ENCODE results near the gene FHIT.

The FHIT gene

GRCh38 chr3:60399861-60400845, 851.1 kb downstream of the FHIT start:
- FAIRE-seq (no peak), DNase-seq (ENCODE audit: insufficient read length) (no peak)
- TF ChIP-seq POLR2AphosphoS5 (IDR thresholded peaks at IDR 0.05; ENCODE audit: low read depth, low read length) (no peak), TAF1 (IDR thresholded peaks at IDR 0.05; ENCODE audit: borderline replicate concordance, low read depth, low read length) (no peak), POLR2A (IDR thresholded peaks at IDR 0.05; ENCODE audit: low read depth, low read length) (no peak)

DNA sequence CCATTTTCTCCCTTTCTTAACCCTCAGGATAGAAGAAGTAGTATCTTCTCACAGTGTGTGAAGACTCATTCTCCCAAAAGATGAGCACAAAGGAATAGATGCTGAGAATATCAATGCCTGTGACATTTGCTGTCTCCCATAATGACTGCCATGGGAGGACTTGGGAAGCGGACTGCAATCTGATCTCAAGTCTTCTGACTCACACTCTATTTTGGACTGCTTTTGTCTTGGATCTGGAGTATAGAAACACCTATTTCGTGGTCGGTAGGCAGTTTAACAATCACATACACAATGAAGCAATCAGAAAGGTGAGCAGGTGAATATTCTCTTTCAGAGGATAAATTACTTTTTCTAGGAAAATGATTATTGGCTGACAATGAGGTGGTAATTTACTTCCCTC, 852.0 kb downstream of the FHIT start:
- TF ChIP-seq POLR2AphosphoS5 (IDR thresholded peaks at IDR 0.05; ENCODE audit: low read depth, low read length) (no peak), TAF1 (IDR thresholded peaks at IDR 0.05; ENCODE audit: borderline replicate concordance, low read depth, low read length) (no peak), POLR2A (IDR thresholded peaks at IDR 0.05; ENCODE audit: low read depth, low read length) (no peak)
- DNase-seq (ENCODE audit: insufficient read length) (no peak), FAIRE-seq (no peak)

DNA sequence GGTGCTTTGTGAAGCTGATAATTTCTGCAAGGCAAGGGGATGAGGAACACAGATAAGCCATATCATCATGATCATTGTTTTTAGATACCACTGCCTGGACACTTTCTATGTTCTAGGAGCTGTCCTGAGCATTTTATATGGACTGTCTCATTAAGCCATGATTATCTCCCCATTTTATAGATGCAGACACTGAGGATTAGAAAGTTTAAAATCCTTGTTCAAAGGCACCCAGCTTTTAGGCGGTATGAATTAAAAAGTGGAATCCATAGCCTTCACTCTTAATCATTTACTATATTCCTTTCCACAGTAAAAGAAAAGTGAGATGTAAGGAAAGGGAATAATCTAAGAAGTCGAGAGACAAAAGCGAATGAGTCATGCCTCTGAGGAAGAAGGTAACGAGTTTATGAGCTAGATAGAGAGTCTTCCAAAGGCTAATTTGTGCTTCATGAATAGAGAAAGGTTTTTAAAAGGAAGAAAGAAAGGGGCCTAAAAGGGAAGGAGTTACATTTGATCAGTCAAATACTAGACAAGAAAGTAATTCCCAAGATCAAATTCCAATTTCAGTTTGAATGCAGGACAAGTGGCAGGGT, 856.0 kb downstream of the FHIT start:
- DNase-seq (ENCODE audit: insufficient read length) (no peak), FAIRE-seq (no peak)
- TF ChIP-seq POLR2A (IDR thresholded peaks at IDR 0.05; ENCODE audit: low read depth, low read length) = no peak
- TF ChIP-seq TAF1 (IDR thresholded peaks at IDR 0.05; ENCODE audit: borderline replicate concordance, low read depth, low read length) = no peak
- no peak for TF ChIP-seq POLR2AphosphoS5 (IDR thresholded peaks at IDR 0.05; ENCODE audit: low read depth, low read length)

- DNase-seq (ENCODE audit: insufficient read length) (no peak), FAIRE-seq (no peak)
- TF ChIP-seq TAF1 (IDR thresholded peaks at IDR 0.05; ENCODE audit: borderline replicate concordance, low read depth, low read length) (no peak), POLR2A (IDR thresholded peaks at IDR 0.05; ENCODE audit: low read depth, low read length) (no peak), POLR2AphosphoS5 (IDR thresholded peaks at IDR 0.05; ENCODE audit: low read depth, low read length) (no peak)
These were observed 857.3 kb downstream of the FHIT start for GRCh38 chr3:60393946-60394345.

DNA sequence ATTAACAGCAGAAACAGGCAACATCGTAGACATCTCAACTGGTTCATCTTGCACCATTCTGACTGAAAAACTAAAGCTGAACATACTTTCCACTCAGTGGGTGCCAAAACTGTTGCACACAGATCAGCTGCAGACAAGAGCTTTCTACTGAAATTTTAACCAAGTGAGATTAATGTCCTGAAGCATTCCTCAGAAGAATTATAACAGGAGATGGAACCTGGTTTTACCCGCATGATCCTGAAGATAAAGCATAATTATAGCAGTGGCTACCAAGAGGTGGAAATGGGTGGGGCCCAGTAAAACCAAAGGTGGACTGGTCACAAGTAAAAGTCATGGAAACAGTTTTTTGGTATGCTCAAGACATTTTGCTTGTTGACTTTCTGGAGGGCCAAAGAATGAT, 858.8 kb downstream of the FHIT start:
- TF ChIP-seq POLR2AphosphoS5 (IDR thresholded peaks at IDR 0.05; ENCODE audit: low read depth, low read length) (no peak), TAF1 (IDR thresholded peaks at IDR 0.05; ENCODE audit: borderline replicate concordance, low read depth, low read length) (no peak), POLR2A (IDR thresholded peaks at IDR 0.05; ENCODE audit: low read depth, low read length) (no peak)
- no peak for DNase-seq (ENCODE audit: insufficient read length)
- no peak for FAIRE-seq

DNA sequence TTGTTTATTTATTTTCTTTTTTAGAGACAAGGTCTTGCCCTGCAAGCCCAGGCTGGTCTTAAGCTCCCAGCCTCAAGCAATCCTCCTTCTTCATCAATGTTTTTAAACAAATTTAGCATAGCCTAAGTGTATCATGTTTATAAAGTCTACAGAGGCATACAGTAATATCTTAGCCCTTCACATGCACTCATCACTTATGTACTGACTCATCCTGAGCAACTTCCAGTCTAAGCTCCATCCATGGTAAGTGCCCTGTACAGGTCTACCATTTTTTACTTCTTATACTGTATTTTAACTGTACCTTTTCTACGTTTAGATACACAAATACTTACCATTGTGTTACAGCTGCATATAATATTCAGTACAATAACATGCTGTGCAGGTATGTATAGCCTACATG, 860.0 kb downstream of the FHIT start:
- TF ChIP-seq POLR2AphosphoS5 (IDR thresholded peaks at IDR 0.05; ENCODE audit: low read depth, low read length) = no peak
- no peak for TF ChIP-seq POLR2A (IDR thresholded peaks at IDR 0.05; ENCODE audit: low read depth, low read length)
- no peak for TF ChIP-seq TAF1 (IDR thresholded peaks at IDR 0.05; ENCODE audit: borderline replicate concordance, low read depth, low read length)
- no peak for DNase-seq (ENCODE audit: insufficient read length)
- FAIRE-seq = no peak

GRCh38 chr3:60388731-60389130, 862.5 kb downstream of the FHIT start:
- FAIRE-seq (no peak), DNase-seq (ENCODE audit: insufficient read length) (no peak)
- TF ChIP-seq POLR2AphosphoS5 (IDR thresholded peaks at IDR 0.05; ENCODE audit: low read depth, low read length) = no peak
- TF ChIP-seq POLR2A (IDR thresholded peaks at IDR 0.05; ENCODE audit: low read depth, low read length) = no peak
- TF ChIP-seq TAF1 (IDR thresholded peaks at IDR 0.05; ENCODE audit: borderline replicate concordance, low read depth, low read length) = no peak

- DNase-seq (ENCODE audit: insufficient read length) (no peak), FAIRE-seq (no peak)
- TF ChIP-seq POLR2A (IDR thresholded peaks at IDR 0.05; ENCODE audit: low read depth, low read length) (no peak), TAF1 (IDR thresholded peaks at IDR 0.05; ENCODE audit: borderline replicate concordance, low read depth, low read length) (no peak), POLR2AphosphoS5 (IDR thresholded peaks at IDR 0.05; ENCODE audit: low read depth, low read length) (no peak)
These were observed 864.9 kb downstream of the FHIT start for GRCh38 chr3:60386306-60386705.

DNA sequence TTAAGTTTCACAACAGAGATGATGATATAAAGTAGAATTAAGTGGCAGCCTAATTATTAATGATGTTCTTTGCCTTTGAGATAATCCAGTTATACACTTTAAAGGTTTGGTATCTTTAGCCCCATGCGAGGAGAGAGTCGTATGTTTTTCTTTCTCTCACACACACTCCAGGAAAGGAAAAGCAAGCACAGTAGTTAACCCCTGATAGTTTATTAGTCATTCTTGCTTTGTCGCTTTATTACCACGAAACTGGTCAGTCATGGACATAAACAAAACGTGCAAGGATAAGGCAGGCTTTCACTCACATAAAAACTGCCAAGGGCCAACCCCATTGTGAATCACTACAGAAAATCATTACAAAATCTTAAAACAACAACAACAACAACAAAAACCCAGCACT, 866.9 kb downstream of the FHIT start:
- no peak for DNase-seq (ENCODE audit: insufficient read length)
- TF ChIP-seq TAF1 (IDR thresholded peaks at IDR 0.05; ENCODE audit: borderline replicate concordance, low read depth, low read length) = no peak
- TF ChIP-seq POLR2AphosphoS5 (IDR thresholded peaks at IDR 0.05; ENCODE audit: low read depth, low read length) = no peak
- no peak for TF ChIP-seq POLR2A (IDR thresholded peaks at IDR 0.05; ENCODE audit: low read depth, low read length)
- no peak for FAIRE-seq

DNA sequence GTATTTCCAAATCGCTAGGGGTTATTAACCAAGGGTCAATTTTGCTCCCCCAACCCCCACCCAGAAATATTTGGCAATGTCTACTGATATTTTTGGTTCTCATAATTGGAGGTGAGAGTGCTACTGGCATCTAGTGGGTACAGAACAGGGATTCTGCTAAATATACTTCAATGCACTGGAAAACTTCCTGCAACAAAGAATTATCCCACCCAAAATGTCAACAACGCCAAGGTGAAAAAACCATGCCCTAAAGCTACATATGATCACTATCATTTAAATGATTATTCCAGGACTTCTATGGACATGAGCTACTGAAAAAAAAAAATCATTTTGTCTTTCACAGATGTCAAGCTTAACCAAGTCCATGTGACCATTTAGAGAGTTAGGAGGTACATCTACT, 867.9 kb downstream of the FHIT start:
- DNase-seq (ENCODE audit: insufficient read length) = no peak
- TF ChIP-seq POLR2A (IDR thresholded peaks at IDR 0.05; ENCODE audit: low read depth, low read length) (no peak), POLR2AphosphoS5 (IDR thresholded peaks at IDR 0.05; ENCODE audit: low read depth, low read length) (no peak), TAF1 (IDR thresholded peaks at IDR 0.05; ENCODE audit: borderline replicate concordance, low read depth, low read length) (no peak)
- FAIRE-seq = no peak

GRCh38 chr3:60366486-60366885, 884.8 kb downstream of the FHIT start:
- TF ChIP-seq POLR2AphosphoS5 (IDR thresholded peaks at IDR 0.05; ENCODE audit: low read depth, low read length) = no peak
- no peak for TF ChIP-seq POLR2A (IDR thresholded peaks at IDR 0.05; ENCODE audit: low read depth, low read length)
- no peak for TF ChIP-seq TAF1 (IDR thresholded peaks at IDR 0.05; ENCODE audit: borderline replicate concordance, low read depth, low read length)
- DNase-seq (ENCODE audit: insufficient read length) = no peak
- FAIRE-seq = no peak

GRCh38 chr3:60365360-60365759, 885.9 kb downstream of the FHIT start:
- TF ChIP-seq POLR2AphosphoS5 (IDR thresholded peaks at IDR 0.05; ENCODE audit: low read depth, low read length) = no peak
- TF ChIP-seq TAF1 (IDR thresholded peaks at IDR 0.05; ENCODE audit: borderline replicate concordance, low read depth, low read length) = no peak
- no peak for TF ChIP-seq POLR2A (IDR thresholded peaks at IDR 0.05; ENCODE audit: low read depth, low read length)
- FAIRE-seq (no peak), DNase-seq (ENCODE audit: insufficient read length) (no peak)

Data from GM12892 (cell line).